SK-N-SH treated with all-trans-retinoic acid at 6 μM for 48 hours (cell line): ENCODE data around the gene BHMT2.

Experiments used
- ZFP3 ChIP-seq: fragments of 250-450 bp; sonication (Bioruptor Pico); IDR thresholded peaks from 2 replicates; pipeline ENCODE4 v1.5.0; 2020; ENCODE audit warnings: mild to moderate bottlenecking, moderate library complexity
- ZNF565 ChIP-seq: fragments of 450-650 bp; formaldehyde crosslinking; conservative IDR thresholded peaks from 2 replicates; pipeline ENCODE4 v1.5.0; 2020; ENCODE audit warnings: low read depth, mild to moderate bottlenecking, moderate library complexity

GRCh38 chr5:79056847-79057246 lies 12.7 kb upstream of the BHMT2 start:
- no peak for TF ChIP-seq ZNF565 (CRISPR knock-in tag)
- no peak for TF ChIP-seq ZFP3 (CRISPR knock-in tag)
